CD8-positive, alpha-beta memory T cell (primary cell): ENCODE measurements around the gene FAM236C. TPM values are rescaled to one million over a fixed set of nuclear protein-coding genes. Genes with fewer than 3 reads are reported as not detected.
"Not testable (repeated sequence)": the region's sequence is repeated elsewhere in the genome, so short reads cannot be mapped to it uniquely, and the experiment has no call there.

Source experiments
- CTCF ChIA-PET: fragments of 350-600 bp; sonication (Branson Sonifier 250); formaldehyde crosslinking; loops from one replicate; lab custom pipeline; 2021; ENCODE audit warnings: antibody characterized with exemption; lab: Charles Lee
- POLR2A ChIA-PET: fragments of 350-600 bp; sonication (Branson Sonifier 250); formaldehyde crosslinking; loops from one replicate; lab custom pipeline; 2021; ENCODE audit warnings: antibody characterized with exemption; lab: Charles Lee
- DNase-seq, 5 donors: peaks; one replicate each; pipeline versions ENCODE4 v3.0.0 to v3.0.0-alpha.2; 2020 to 2022; ENCODE audit warnings: mixed read lengths in 1 of 5
- H3K27ac ChIP-seq: one replicate; pipeline ENCODE4 v1.7.0; 2013; ENCODE audit warnings: low read depth, mild to moderate bottlenecking, low read length, moderate library complexity
- H3K27me3 ChIP-seq: 2 replicates; pipeline ENCODE4 v1.7.0; 2013; ENCODE audit warnings: low read length, mild to moderate bottlenecking; ENCODE audit not compliant: insufficient read depth, poor library complexity, severe bottlenecking
- H3K36me3 ChIP-seq: 2 replicates; pipeline ENCODE4 v1.7.0; 2013; ENCODE audit warnings: mild to moderate bottlenecking, low read length, moderate library complexity; ENCODE audit not compliant: insufficient read depth
- H3K4me1 ChIP-seq: 2 replicates; pipeline ENCODE4 v1.7.0; 2013; ENCODE audit warnings: mild to moderate bottlenecking, low read length, moderate library complexity; ENCODE audit not compliant: insufficient read depth
- H3K4me3 ChIP-seq: 2 replicates; pipeline ENCODE4 v1.7.0; 2013; ENCODE audit warnings: mild to moderate bottlenecking, low read length
- H3K9me3 ChIP-seq: 2 replicates; pipeline ENCODE4 v1.7.0; 2013; ENCODE audit warnings: mild to moderate bottlenecking, low read length
- H3K27ac Mint-ChIP-seq, 8 donors: one replicate each; pipeline ENCODE4 v1.8.0; 2020 to 2021; ENCODE audit warnings: mixed read lengths in 8 of 8, mild to moderate bottlenecking in 6 of 8, inconsistent platforms in 3 of 8, moderate library complexity in 3 of 8
- H3K27me3 Mint-ChIP-seq, 2 donors: one replicate each; pipeline ENCODE4 v1.8.0; 2020 to 2021; ENCODE audit warnings: mixed read lengths in 2 of 2, mild to moderate bottlenecking in 1 of 2, moderate library complexity in 1 of 2
- H3K36me3 Mint-ChIP-seq, 3 donors: one replicate each; pipeline ENCODE4 v1.8.0; 2020 to 2021; ENCODE audit warnings: mixed read lengths in 3 of 3, inconsistent platforms in 1 of 3, mild to moderate bottlenecking in 1 of 3
- H3K4me1 Mint-ChIP-seq, 3 donors: one replicate each; pipeline ENCODE4 v1.8.0; 2020 to 2021; ENCODE audit warnings: mixed read lengths in 3 of 3, inconsistent platforms in 1 of 3, mild to moderate bottlenecking in 1 of 3
- H3K4me3 Mint-ChIP-seq, 7 donors: one replicate each; pipeline ENCODE4 v1.8.0; 2020 to 2021; ENCODE audit warnings: mixed read lengths in 7 of 7, mild to moderate bottlenecking in 6 of 7, moderate library complexity in 4 of 7, inconsistent platforms in 2 of 7
- H3K9me3 Mint-ChIP-seq, 5 donors: one replicate each; pipeline ENCODE4 v1.8.0; 2020 to 2022; ENCODE audit warnings: mixed read lengths in 5 of 5, mild to moderate bottlenecking in 3 of 5, moderate library complexity in 2 of 5, inconsistent platforms in 1 of 5
- polyA plus RNA-seq: library from polyadenylated mRNA; unstranded; fragments of 300-500 nt; fragmentation: Illumina TruSeq; gene quantifications from one replicate; pipeline ENCODE4 v1.2.3, GENCODE V29; 2021
- total RNA-seq, 2 experiments: library from RNA; stranded (reverse); gene quantifications; one replicate each; pipeline ENCODE4 v1.2.3, GENCODE V29; 2021

FAM236C gene
- total and polyA plus RNA-seq, 3 experiments from 2014 or later: not detected

- H3K4me1 Mint-ChIP-seq, H3K4me1 ChIP-seq, H3K27ac Mint-ChIP-seq, H3K36me3 Mint-ChIP-seq, H3K27me3 Mint-ChIP-seq, H3K36me3 ChIP-seq, H3K27me3 ChIP-seq, DNase-seq, H3K4me3 ChIP-seq, H3K27ac ChIP-seq, H3K4me3 Mint-ChIP-seq, CTCF ChIA-PET, H3K9me3 Mint-ChIP-seq, H3K9me3 ChIP-seq, POLR2A ChIA-PET: not testable (repeated sequence)
These were observed 30.8 kb downstream of the FAM236C start for GRCh38 chrX:72943035-72943818.

GRCh38 chrX:72943819-72944169, 31.4 kb downstream of the FAM236C start, which contains the start of gene DMRTC1:
Gene DMRTC1, minus strand, starts transcription at chrX:72943837. Its CDS starts 68,143 bp downstream, at chrX:72875694.
- H3K4me3 Mint-ChIP-seq, DNase-seq, CTCF ChIA-PET, H3K4me1 Mint-ChIP-seq, H3K9me3 ChIP-seq, H3K36me3 ChIP-seq, H3K4me3 ChIP-seq, H3K27me3 Mint-ChIP-seq, H3K9me3 Mint-ChIP-seq, POLR2A ChIA-PET, H3K36me3 Mint-ChIP-seq, H3K27ac Mint-ChIP-seq, H3K27me3 ChIP-seq, H3K27ac ChIP-seq, H3K4me1 ChIP-seq: not testable (repeated sequence)

GRCh38 chrX:72959971-72960370, 47.6 kb downstream of the FAM236C start:
- POLR2A ChIA-PET, DNase-seq, H3K9me3 ChIP-seq, H3K4me1 Mint-ChIP-seq, H3K4me3 Mint-ChIP-seq, H3K4me3 ChIP-seq, H3K27me3 ChIP-seq, H3K36me3 ChIP-seq, H3K27me3 Mint-ChIP-seq, H3K27ac Mint-ChIP-seq, H3K4me1 ChIP-seq, H3K9me3 Mint-ChIP-seq, H3K36me3 Mint-ChIP-seq, CTCF ChIA-PET, H3K27ac ChIP-seq: not testable (repeated sequence)

Other genes with a start within 250 kb of the FAM236C start
- gene PHKA1, start 198.3 kb upstream of the FAM236C start, total RNA-seq: 1 to 10 TPM; 4.6 to 5.0 TPM
- not detected for gene PHKA1, start 198.3 kb upstream of the FAM236C start, polyA plus RNA-seq
- not detected for gene DMRTC1B, start 135.7 kb upstream of the FAM236C start, total RNA-seq
- 0.92 TPM for gene DMRTC1B, start 135.7 kb upstream of the FAM236C start, polyA plus RNA-seq
- gene FAM236B, start 130.0 kb upstream of the FAM236C start, total RNA-seq: not detected
- gene FAM236B, start 130.0 kb upstream of the FAM236C start, polyA plus RNA-seq: not detected
- gene FAM236D, start 104.4 kb upstream of the FAM236C start, total RNA-seq: not detected
- not detected for gene FAM236D, start 104.4 kb upstream of the FAM236C start, polyA plus RNA-seq
- not detected for gene FAM236A, start 25.6 kb downstream of the FAM236C start, total RNA-seq
- not detected for gene FAM236A, start 25.6 kb downstream of the FAM236C start, polyA plus RNA-seq
- not detected for gene DMRTC1, start 31.2 kb downstream of the FAM236C start, total RNA-seq
- not detected for gene DMRTC1, start 31.2 kb downstream of the FAM236C start, polyA plus RNA-seq
- not detected for gene PABPC1L2B, start 90.3 kb downstream of the FAM236C start, total RNA-seq
- gene PABPC1L2B, start 90.3 kb downstream of the FAM236C start, polyA plus RNA-seq: not detected
- not detected for gene PABPC1L2A, start 166.9 kb downstream of the FAM236C start, total RNA-seq
- not detected for gene PABPC1L2A, start 166.9 kb downstream of the FAM236C start, polyA plus RNA-seq